ENCODE measurements around the gene HOXC12. TPM values are rescaled to one million over a fixed set of nuclear protein-coding genes. Genes with fewer than 3 reads are reported as not detected.

The HOXC12 gene
- total RNA-seq (2014; rRNA removed; shearing (Covaris generic)) (not detected in 2 replicates), total RNA-seq (2022) (not detected in 2 replicates), Bru-seq, nascent RNA (not detected), BruChase-seq, experiment 1, labeled RNA remaining after a 6-hour chase (not detected), BruChase-seq, experiment 2, labeled RNA remaining after a 2-hour chase (not detected)
- long read RNA-seq, result 0 reads

GRCh38 chr12:53954694-53955035, at the start of gene HOXC12:
Gene HOXC12, plus strand, starts transcription at chr12:53954903. Its CDS starts 27 bp downstream, at chr12:53954930.
- ChIA-PET CTCF (ENCODE audit: unreplicated experiment) (no interaction called here), POLR2A (no interaction called here)
- BruUV-seq (replicated peaks), result no TSS peak
- Histone ChIP-seq H4K20me1 (ENCODE audit: insufficient read depth, low read length) (no peaks in the 10 kb centered on the region; the same call in 1 of the 2 replicates), H3K9me3 (ENCODE audit: low read length) (no peaks in the 10 kb centered on the region), H3K79me2 (ENCODE audit: insufficient read depth, low read depth, low read length) (no peaks in the 10 kb centered on the region), H2AFZ (ENCODE audit: low read length) (no peak within 1 kb of the TSS), H3K9me2 (ENCODE audit: insufficient read depth, low read length) (no peaks in the 10 kb centered on the region), H3K4me3 (ENCODE audit: low read depth, low read length, poor library complexity, severe bottlenecking) (no peak within 1 kb of the TSS), H3K4me1 (ENCODE audit: insufficient read depth, low read length, poor library complexity, severe bottlenecking) (peaks cover 6% of the 10 kb centered on the region), H3K27ac (ENCODE audit: low read depth, low read length, poor library complexity, severe bottlenecking) (no peak within 1 kb of the TSS), H3K36me3 (ENCODE audit: insufficient read depth, low read length) (no peaks in the 10 kb centered on the region), H3K4me2 (ENCODE audit: low read length) (no peak within 1 kb of the TSS)
- intact Hi-C loops (cut with micrococcal nuclease; ENCODE audit: unreplicated experiment), result no loop called here
- no peak for DNase-seq (ENCODE audit: low spot score)
- TF ChIP-seq EZH2phosphoT487 (IDR thresholded peaks at IDR 0.05; ENCODE audit: borderline replicate concordance, low read depth, low read length) (no peak), CTCF (conservative IDR thresholded peaks at IDR 0.05; ENCODE audit: low read length) (no peak)

- Histone ChIP-seq H4K20me1 (ENCODE audit: insufficient read depth, low read length) (no peaks in the 10 kb centered on the region), H3K79me2 (ENCODE audit: insufficient read depth, low read depth, low read length) (no peaks in the 10 kb centered on the region), H3K4me3 (ENCODE audit: low read depth, low read length, poor library complexity, severe bottlenecking) (no peak overlapping the region), H3K36me3 (ENCODE audit: insufficient read depth, low read length) (no peaks in the 10 kb centered on the region), H3K9me2 (ENCODE audit: insufficient read depth, low read length) (no peaks in the 10 kb centered on the region), H3K4me1 (ENCODE audit: insufficient read depth, low read length, poor library complexity, severe bottlenecking) (no peaks in the 10 kb centered on the region), H3K27ac (ENCODE audit: low read depth, low read length, poor library complexity, severe bottlenecking) (no peak overlapping the region), H3K9me3 (ENCODE audit: low read length) (no peaks in the 10 kb centered on the region), H2AFZ (ENCODE audit: low read length) (no peak overlapping the region), H3K4me2 (ENCODE audit: low read length) (no peak overlapping the region)
- intact Hi-C loops (cut with micrococcal nuclease; ENCODE audit: unreplicated experiment), result no loop called here
- ChIA-PET POLR2A (no interaction called here), CTCF (ENCODE audit: unreplicated experiment) (no interaction called here)
- TF ChIP-seq CTCF (conservative IDR thresholded peaks at IDR 0.05; ENCODE audit: low read length), result no peak
- no peak for TF ChIP-seq EZH2phosphoT487 (IDR thresholded peaks at IDR 0.05; ENCODE audit: borderline replicate concordance, low read depth, low read length)
- DNase-seq (ENCODE audit: low spot score), result no peak
- no TSS peak for BruUV-seq (replicated peaks)
Observed at GRCh38 chr12:53907103-53907502, 47.6 kb upstream of the HOXC12 start.

- CTCF ChIA-PET (ENCODE audit: unreplicated experiment), result no interaction called here
- no peak for TF ChIP-seq EZH2phosphoT487 (IDR thresholded peaks at IDR 0.05; ENCODE audit: borderline replicate concordance, low read depth, low read length)
- TF ChIP-seq CTCF (conservative IDR thresholded peaks at IDR 0.05; ENCODE audit: low read length), result no peak
- Histone ChIP-seq H3K4me3 (ENCODE audit: low read depth, low read length, poor library complexity, severe bottlenecking) (no peak overlapping the region), H3K9me3 (ENCODE audit: low read length) (no peaks in the 10 kb centered on the region), H2AFZ (ENCODE audit: low read length) (no peak overlapping the region), H3K9me2 (ENCODE audit: insufficient read depth, low read length) (no peaks in the 10 kb centered on the region), H3K4me1 (ENCODE audit: insufficient read depth, low read length, poor library complexity, severe bottlenecking) (no peaks in the 10 kb centered on the region), H3K4me2 (ENCODE audit: low read length) (no peak overlapping the region), H4K20me1 (ENCODE audit: insufficient read depth, low read length) (no peaks in the 10 kb centered on the region), H3K79me2 (ENCODE audit: insufficient read depth, low read depth, low read length) (no peaks in the 10 kb centered on the region), H3K27ac (ENCODE audit: low read depth, low read length, poor library complexity, severe bottlenecking) (no peak overlapping the region), H3K36me3 (ENCODE audit: insufficient read depth, low read length) (no peaks in the 10 kb centered on the region)
- intact Hi-C loops (cut with micrococcal nuclease; ENCODE audit: unreplicated experiment), result no loop called here
- DNase-seq (ENCODE audit: low spot score), result no peak
- BruUV-seq (replicated peaks), result no TSS peak
- POLR2A ChIA-PET, result interaction anchor here (0.7 kb wide), 1 partner anchor 28 kb away, joined by 4 read pairs; no protein-coding TSS in a partner anchor
Observed at GRCh38 chr12:53916788-53917655, 37.7 kb upstream of the HOXC12 start.

All from OCI-LY7 (cell line).